WTC11 (cell line): ENCODE measurements around the gene SCGB3A2. TPM values are rescaled to one million over a fixed set of nuclear protein-coding genes. Genes with fewer than 3 reads are reported as not detected.

ENCODE experiments used
- ATAC-seq: fragments of 200-7000 bp; cut with Tn5 transposase; 2 replicates; pipeline ENCODE4 v1.10.0; 2021; ENCODE audit warnings: mild to moderate bottlenecking, moderate library complexity
- CTCF ChIA-PET: fragments of 300-600 bp; sonication (Branson Sonifier 250); formaldehyde crosslinking; loops from one replicate; lab custom pipeline; 2021; ENCODE audit warnings: antibody characterized with exemption; lab: Charles Lee
- POLR2A ChIA-PET: fragments of 350-600 bp; sonication (Branson Sonifier 250); formaldehyde crosslinking; loops from one replicate; lab custom pipeline; 2021; ENCODE audit warnings: antibody characterized with exemption; lab: Charles Lee
- DNase-seq: peaks from one replicate; pipeline ENCODE4 v3.0.0; 2021; ENCODE audit warnings: low spot score
- H3K27ac Mint-ChIP-seq: 2 replicates; pipeline ENCODE4 v1.8.0; 2021; ENCODE audit warnings: mixed read lengths
- H3K27me3 Mint-ChIP-seq: 2 replicates; pipeline ENCODE4 v1.8.0; 2021; ENCODE audit warnings: low read depth, mild to moderate bottlenecking, moderate library complexity, mixed read lengths
- H3K36me3 Mint-ChIP-seq: 2 replicates; pipeline ENCODE4 v1.8.0; 2021; ENCODE audit warnings: mixed read lengths
- H3K4me1 Mint-ChIP-seq: 2 replicates; pipeline ENCODE4 v1.8.0; 2022; ENCODE audit warnings: mixed read lengths
- H3K4me3 Mint-ChIP-seq: 2 replicates; pipeline ENCODE4 v1.8.0; 2021; ENCODE audit warnings: mild to moderate bottlenecking, moderate library complexity, mixed read lengths
- H3K9me3 Mint-ChIP-seq: 2 replicates; pipeline ENCODE4 v1.8.0; 2021; ENCODE audit warnings: mixed read lengths
- AR ChIP-seq: fragments of 250-450 bp; sonication (Bioruptor Pico); IDR thresholded peaks from 2 replicates; pipeline ENCODE4 v1.9.0; 2021; ENCODE audit warnings: mild to moderate bottlenecking
- FOXJ3 ChIP-seq: sonication (generic); formaldehyde crosslinking; IDR thresholded peaks from 2 replicates; pipeline ENCODE4 v1.9.0; 2021; ENCODE audit warnings: missing genetic modification reagents, mild to moderate bottlenecking, borderline replicate concordance
- FOXP1 ChIP-seq: sonication (generic); formaldehyde crosslinking; IDR thresholded peaks from 2 replicates; pipeline ENCODE4 v1.8.0; 2022; ENCODE audit warnings: missing genetic modification reagents, mild to moderate bottlenecking, moderate library complexity, borderline replicate concordance
- GTF2I ChIP-seq: fragments of 250-450 bp; sonication (Bioruptor Pico); conservative IDR thresholded peaks from 2 replicates; pipeline ENCODE4 v1.4.0; 2021; ENCODE audit warnings: mild to moderate bottlenecking
- MXD4 ChIP-seq: fragments of 250-450 bp; sonication (Bioruptor Pico); IDR thresholded peaks from 2 replicates; pipeline ENCODE4 v1.8.0; 2021; ENCODE audit warnings: mild to moderate bottlenecking, moderate library complexity, borderline replicate concordance
- NR2C2 ChIP-seq: sonication (generic); formaldehyde crosslinking; IDR thresholded peaks from 2 replicates; pipeline ENCODE4 v1.8.0; 2022; ENCODE audit warnings: mild to moderate bottlenecking, missing genetic modification reagents
- NR3C1 ChIP-seq: sonication (generic); formaldehyde crosslinking; conservative IDR thresholded peaks from 2 replicates; pipeline ENCODE4 v1.8.1; 2023; ENCODE audit warnings: low read depth, mild to moderate bottlenecking, missing genetic modification reagents
- USF2 ChIP-seq: sonication (generic); formaldehyde crosslinking; IDR thresholded peaks from 2 replicates; pipeline ENCODE4 v1.8.1; 2023; ENCODE audit warnings: mild to moderate bottlenecking, missing genetic modification reagents, moderate library complexity
- ZNF423 ChIP-seq: fragments of 250-450 bp; sonication (Bioruptor Pico); IDR thresholded peaks from 2 replicates; pipeline ENCODE4 v2.1.2; 2022; ENCODE audit warnings: mild to moderate bottlenecking, moderate library complexity
- ZSCAN18 ChIP-seq: fragments of 250-450 bp; sonication (Bioruptor Pico); IDR thresholded peaks from 2 replicates; pipeline ENCODE4 v2.1.2; 2022; ENCODE audit warnings: mild to moderate bottlenecking, moderate library complexity
- total RNA-seq: library from RNA; stranded (reverse); gene quantifications from 3 replicates; pipeline ENCODE4 v1.2.3, GENCODE V29; 2021

SCGB3A2 gene
- total RNA-seq, 1 experiment from 2014 or later: 79.1 TPM

- H3K9me3 Mint-ChIP-seq: peaks cover 9% of the 10 kb centered on the region
- no peak for DNase-seq
- TF ChIP-seq USF2 (CRISPR knock-in tag) (0 out of 2 replicates have a peak, but pooled peaks have one; percentile 41), ZNF423 (CRISPR knock-in tag) (no peak), AR (no peak), NR2C2 (no peak)
- H3K4me1 Mint-ChIP-seq: peaks cover 8% of the 10 kb centered on the region
- no peak overlapping the region for H3K4me3 Mint-ChIP-seq
- ChIA-PET CTCF (interaction anchor here (1.3 to 1.8 kb wide), 2 partner anchors 38 to 67 kb away, joined by 4 to 9 read pairs; no protein-coding TSS in a partner anchor), POLR2A (no interaction called here)
- H3K27me3 Mint-ChIP-seq: no peaks in the 10 kb centered on the region; the same call in 1 of the 2 replicates
- H3K27ac Mint-ChIP-seq: no peak overlapping the region
- H3K36me3 Mint-ChIP-seq: no peaks in the 10 kb centered on the region
- ATAC-seq: peak; percentile 88
Observed at GRCh38 chr5:147925020-147925419, 46.5 kb downstream of the SCGB3A2 start.

GRCh38 chr5:147927901-147928300 is 49.4 kb downstream of the SCGB3A2 start:
- H3K9me3 Mint-ChIP-seq: peaks cover 3% of the 10 kb centered on the region
- POLR2A ChIA-PET: no interaction called here
- DNase-seq (no peak), ATAC-seq (no peak)
- no peaks in the 10 kb centered on the region; the same call in 1 of the 2 replicates for H3K27me3 Mint-ChIP-seq
- H3K36me3 Mint-ChIP-seq: no peaks in the 10 kb centered on the region
- peaks cover 8% of the 10 kb centered on the region for H3K4me1 Mint-ChIP-seq
- TF ChIP-seq GTF2I (CRISPR knock-in tag): no peak
- CTCF ChIA-PET: interaction anchor here (1.1 kb wide), 1 partner anchor 41 kb away, joined by 4 read pairs; no protein-coding TSS in a partner anchor
- H3K27ac Mint-ChIP-seq: no peak overlapping the region
- no peak overlapping the region for H3K4me3 Mint-ChIP-seq

- Mint-ChIP-seq H3K4me1 (peaks cover 13% of the 10 kb centered on the region), H3K4me3 (no peak overlapping the region), H3K36me3 (no peaks in the 10 kb centered on the region), H3K9me3 (peaks cover 3% of the 10 kb centered on the region), H3K27ac (no peak overlapping the region), H3K27me3 (no peaks in the 10 kb centered on the region; the same call in 1 of the 2 replicates)
- ATAC-seq: no peak
- ChIA-PET POLR2A (no interaction called here), CTCF (interaction anchor here (5.7 kb wide), 1 partner anchor 44 kb away, joined by 35 read pairs; no protein-coding TSS in a partner anchor)
- DNase-seq: no peak
- TF ChIP-seq FOXP1 (CRISPR knock-in tag) (no peak), NR3C1 (no peak), FOXJ3 (CRISPR knock-in tag) (no peak), ZSCAN18 (no peak), MXD4 (CRISPR knock-in tag) (no peak)
Observed at GRCh38 chr5:147930769-147931168, 52.3 kb downstream of the SCGB3A2 start.

Other genes starting within 250 kb of the SCGB3A2 start
- 10.9 to 11.9 TPM (median 11.8 TPM) in 3 replicates for gene JAKMIP2, start 96.0 kb upstream of the SCGB3A2 start, total RNA-seq
- gene SPINK1, start 47.0 kb upstream of the SCGB3A2 start, total RNA-seq: 5.4 to 10.6 TPM (median 5.5 TPM) in 3 replicates
- gene C5orf46, start 27.8 kb downstream of the SCGB3A2 start, total RNA-seq: not detected in 3 replicates
- 5.9 to 10.5 TPM (median 8.4 TPM) in 3 replicates for gene SPINK5, start 185.3 kb downstream of the SCGB3A2 start, total RNA-seq